ENCODE data around the gene GPR151.

The GPR151 gene

DNA sequence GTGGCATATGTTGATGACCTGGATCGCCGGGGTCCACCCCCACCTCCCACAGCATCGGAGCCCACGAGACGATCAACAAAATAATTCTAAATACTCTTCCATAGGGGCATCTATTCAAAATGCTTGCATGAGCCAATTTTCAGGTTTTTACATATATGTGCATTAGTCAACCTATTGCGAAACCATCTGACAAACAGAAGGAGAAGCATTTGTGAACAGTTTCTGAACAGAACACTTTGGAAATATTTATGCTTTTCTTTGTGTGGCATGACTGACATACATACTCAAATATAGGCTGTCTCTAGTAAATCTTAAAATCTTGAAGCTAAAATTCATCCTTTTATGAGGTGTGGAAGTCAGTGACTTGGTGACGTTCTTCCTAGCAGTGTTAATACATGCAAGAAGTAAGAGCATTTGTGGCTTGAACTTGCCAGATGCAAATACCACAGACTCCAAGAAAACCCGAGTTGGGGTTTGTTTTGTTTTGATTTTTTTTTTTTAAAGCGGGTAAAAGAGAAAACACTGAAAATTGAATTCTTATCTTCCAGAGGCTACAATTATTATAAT is 5.3 kb downstream of the GPR151 start:
- no peaks in the 10 kb centered on the region for H3K9me3 ChIP-seq
- DNase-seq, result no peak
- H3K27me3 ChIP-seq, result no peaks in the 10 kb centered on the region
- no peak overlapping the region for H3K4me3 ChIP-seq
- H3K36me3 ChIP-seq, result peaks cover 56 to 61% (median 60%) of the 10 kb centered on the region in 3 donors
- no peak for TF ChIP-seq CTCF (IDR thresholded peaks at IDR 0.05)
- H3K27ac ChIP-seq, result no peak overlapping the region
- no peaks in the 10 kb centered on the region for H3K4me1 ChIP-seq
- intact Hi-C loops (cut with DNase I; ENCODE audit: low total_unique reads), result no loop called here

DNA sequence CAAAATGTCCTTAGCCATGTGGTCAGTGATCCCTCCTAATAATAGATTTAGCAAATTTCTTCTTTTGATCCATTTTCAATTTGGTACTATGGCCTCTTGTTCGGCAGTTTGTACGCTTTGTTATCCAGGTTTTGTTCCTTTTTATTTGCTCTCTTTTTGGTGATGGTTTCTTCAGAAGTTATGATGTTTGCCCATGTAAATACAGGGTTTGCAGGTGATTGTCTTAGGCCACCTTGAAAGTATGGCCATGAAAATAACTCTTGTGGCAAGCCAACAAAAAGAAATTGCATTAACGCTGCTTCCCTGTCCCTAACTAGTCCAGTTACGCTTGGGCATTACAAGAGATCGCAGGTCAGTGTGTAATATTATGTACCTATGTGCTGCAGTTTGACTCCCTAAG is 8.6 kb downstream of the GPR151 start:
- H3K36me3 ChIP-seq, result peaks cover 71 to 86% (median 79%) of the 10 kb centered on the region in 3 donors
- H3K9me3 ChIP-seq, result no peaks in the 10 kb centered on the region
- H3K4me3 ChIP-seq, result no peak overlapping the region
- no peaks in the 10 kb centered on the region for H3K4me1 ChIP-seq
- no peaks in the 10 kb centered on the region for H3K27me3 ChIP-seq
- TF ChIP-seq CTCF (IDR thresholded peaks at IDR 0.05), result no peak
- intact Hi-C loops (cut with DNase I; ENCODE audit: low total_unique reads), result no loop called here
- H3K27ac ChIP-seq, result no peak overlapping the region
- DNase-seq, result no peak

DNA sequence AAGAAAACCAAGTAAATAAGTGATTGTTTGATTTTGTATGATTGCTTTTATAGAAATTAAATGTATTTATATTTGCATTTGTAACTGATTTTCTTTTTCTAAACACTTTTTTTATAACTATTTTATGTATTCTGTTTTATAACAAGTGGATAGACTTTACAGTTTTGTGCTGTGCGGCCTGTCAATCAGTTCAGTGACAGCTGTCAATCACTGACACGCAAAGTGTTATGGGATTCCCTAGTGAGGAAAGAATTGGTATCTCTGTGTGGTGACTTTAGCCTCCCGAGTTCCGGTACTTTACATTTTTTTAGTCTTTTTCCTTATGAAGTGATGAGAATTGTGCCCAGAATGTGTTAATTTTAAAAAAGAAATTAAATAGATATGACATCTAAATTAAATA is 16.3 kb downstream of the GPR151 start:
- no peak for DNase-seq
- no peak for TF ChIP-seq CTCF (IDR thresholded peaks at IDR 0.05)
- Histone ChIP-seq H3K4me1 (peaks cover 0 to 2% (median 0%) of the 10 kb centered on the region in 4 donors), H3K27ac (no peak overlapping the region), H3K4me3 (no peak overlapping the region), H3K36me3 (peaks cover 7 to 23% (median 10%) of the 10 kb centered on the region in 3 donors), H3K27me3 (no peaks in the 10 kb centered on the region), H3K9me3 (no peaks in the 10 kb centered on the region)
- intact Hi-C loops (cut with DNase I; ENCODE audit: low total_unique reads), result no loop called here

DNA sequence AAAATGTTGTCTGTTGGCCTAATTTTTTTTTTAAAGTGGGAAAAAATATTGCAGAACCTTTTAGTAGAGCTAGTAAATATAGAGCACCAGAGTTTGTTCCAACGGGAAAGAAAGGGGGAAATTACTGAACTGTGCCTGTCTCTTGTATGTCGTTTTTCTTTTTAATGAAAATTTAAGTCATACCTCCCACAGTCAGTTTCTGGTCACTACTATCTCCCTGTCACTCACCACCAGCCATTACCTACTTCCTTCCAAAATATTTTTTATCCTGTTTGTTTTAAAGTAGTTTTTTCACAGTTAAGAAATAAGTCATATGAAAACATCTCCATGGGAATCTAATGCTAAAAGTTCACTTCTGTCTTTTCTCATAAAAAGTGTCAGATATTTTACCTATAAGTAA is 21.3 kb downstream of the GPR151 start:
- no peak overlapping the region for H3K4me3 ChIP-seq
- DNase-seq, result no peak
- no peaks in the 10 kb centered on the region for H3K27me3 ChIP-seq
- TF ChIP-seq CTCF (IDR thresholded peaks at IDR 0.05), result no peak
- H3K9me3 ChIP-seq, result no peaks in the 10 kb centered on the region
- intact Hi-C loops (cut with DNase I; ENCODE audit: low total_unique reads), result no loop called here
- peaks cover 0 to 8% (median 5%) of the 10 kb centered on the region in 3 donors for H3K36me3 ChIP-seq
- H3K4me1 ChIP-seq, result peaks cover 0 to 32% (median 0%) of the 10 kb centered on the region in 4 donors
- H3K27ac ChIP-seq, result no peak overlapping the region

- H3K36me3 ChIP-seq, result peaks cover 7 to 20% (median 8%) of the 10 kb centered on the region in 3 donors
- H3K4me1 ChIP-seq, result peaks cover 0 to 42% (median 0%) of the 10 kb centered on the region in 4 donors
- no peak for DNase-seq
- H3K9me3 ChIP-seq, result no peaks in the 10 kb centered on the region
- no peaks in the 10 kb centered on the region for H3K27me3 ChIP-seq
- intact Hi-C loops (cut with DNase I; ENCODE audit: low total_unique reads), result no loop called here
- peak overlapping the region; percentile 41 to 71 for H3K27ac ChIP-seq
- no peak overlapping the region for H3K4me3 ChIP-seq
- no peak for TF ChIP-seq CTCF (IDR thresholded peaks at IDR 0.05)
These were observed 25.7 kb downstream of the GPR151 start for GRCh38 chr5:146490089-146490843.
